ENCODE measurements around the gene MSRB3. TPM values are rescaled to one million over a fixed set of nuclear protein-coding genes. Genes with fewer than 3 reads are reported as not detected.

The MSRB3 gene
- total and polyA plus RNA-seq, 12 donors = 44.7 to 169 (median 119) TPM

- Histone ChIP-seq H3K36me3 (no peaks in the 10 kb centered on the region), H3K27me3 (no peaks in the 10 kb centered on the region), H3K4me1 (peaks cover 0 to 11% (median 5%) of the 10 kb centered on the region in 9 donors), H3K4me3 (no peak overlapping the region), H3K9me3 (no peaks in the 10 kb centered on the region), H3K27ac (no peak overlapping the region)
- ATAC-seq (no peak), DNase-seq (no peak)
- no peak for TF ChIP-seq CTCF (IDR thresholded peaks at IDR 0.05)
- intact Hi-C loops (cut with DNase I) = no loop called here
- 84 to 85% methylated on average over 7 of the region's 7 CpGs for WGBS, 2 donors
Measured at GRCh38 chr12:65274602-65275272, 3.7 kb upstream of the MSRB3 start.

- ATAC-seq (no peak), DNase-seq (no peak)
- Histone ChIP-seq H3K27me3 (no peaks in the 10 kb centered on the region), H3K4me1 (peaks cover 0 to 19% (median 14%) of the 10 kb centered on the region in 9 donors), H3K4me3 (no peak overlapping the region), H3K27ac (no peak overlapping the region), H3K9me3 (no peaks in the 10 kb centered on the region), H3K36me3 (no peaks in the 10 kb centered on the region)
- WGBS, 2 donors = 93% methylated on average over 3 of the region's 3 CpGs
- no peak for TF ChIP-seq CTCF (IDR thresholded peaks at IDR 0.05)
- intact Hi-C loops (cut with DNase I) = no loop called here
Measured at GRCh38 chr12:65275627-65276026, 2.9 kb upstream of the MSRB3 start.

- intact Hi-C loops (cut with DNase I) = no loop called here
- WGBS, 2 donors = 80 to 81% methylated on average over 3 of the region's 3 CpGs
- no peak overlapping the region for H3K27ac ChIP-seq
Measured at GRCh38 chr12:65276916-65277530, 1.5 kb upstream of the MSRB3 start.

More at GRCh38 chr12:65276916-65277530, 1.5 kb upstream of the MSRB3 start:
- H3K4me1 ChIP-seq = peaks cover 0 to 33% (median 27%) of the 10 kb centered on the region in 9 donors
- no peak overlapping the region for H3K4me3 ChIP-seq
- H3K9me3 ChIP-seq = no peaks in the 10 kb centered on the region
- DNase-seq (no peak), ATAC-seq (no peak)
- H3K36me3 ChIP-seq = no peaks in the 10 kb centered on the region
- no peaks in the 10 kb centered on the region for H3K27me3 ChIP-seq
- no peak for TF ChIP-seq CTCF (IDR thresholded peaks at IDR 0.05)
